DMS153 treated with DMSO at 0.1 percent for 48 hours (cell line): Measurements from ENCODE around the gene WDR4.
"Not testable (repeated sequence)": the region's sequence is repeated elsewhere in the genome, so short reads cannot be mapped to it uniquely, and the experiment has no call there.

Experiments
- DNase-seq: peaks from one replicate; lab custom pipeline; 2025; ENCODE audit not compliant: unreplicated experiment; lab: John Stamatoyannopoulos, UW

The WDR4 gene

DNA sequence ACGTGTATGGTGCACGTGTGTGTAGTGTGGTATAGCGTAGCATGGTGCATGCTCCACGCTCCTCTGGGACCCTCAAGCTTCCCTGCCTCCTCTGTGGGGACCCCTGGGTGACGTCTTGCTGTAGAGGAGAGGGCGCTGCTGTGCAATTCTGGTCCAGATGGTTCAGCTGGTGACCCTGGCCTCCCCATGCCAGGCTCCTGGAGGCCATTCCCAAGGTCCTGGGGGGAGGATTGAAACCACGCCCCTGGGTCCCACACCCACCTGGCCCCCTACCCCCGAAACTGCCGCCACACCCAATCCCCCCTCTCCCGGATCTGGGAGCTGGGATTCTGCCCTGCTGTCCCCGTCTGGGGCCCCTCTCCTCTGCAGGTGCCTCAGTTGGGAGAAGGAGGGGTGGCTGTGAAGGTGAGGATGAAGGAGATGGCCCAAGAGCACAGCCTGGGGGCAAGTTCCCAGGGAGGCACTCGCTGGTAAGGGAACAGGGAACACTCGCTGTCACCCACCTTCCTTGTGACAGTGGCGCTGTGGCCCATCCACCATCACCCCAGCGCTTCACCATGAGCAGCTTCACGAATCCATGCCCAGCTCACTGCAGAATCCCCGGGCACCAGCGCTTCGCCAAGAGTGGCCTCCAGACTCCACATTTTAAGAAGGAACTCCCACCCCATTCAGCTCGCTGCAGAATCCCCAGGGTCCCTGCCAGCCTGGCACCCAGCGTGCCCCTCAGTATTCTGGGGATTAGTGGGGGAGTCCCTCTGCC, 38.0 kb downstream of the WDR4 start:
- DNase-seq, result no peak

DNA sequence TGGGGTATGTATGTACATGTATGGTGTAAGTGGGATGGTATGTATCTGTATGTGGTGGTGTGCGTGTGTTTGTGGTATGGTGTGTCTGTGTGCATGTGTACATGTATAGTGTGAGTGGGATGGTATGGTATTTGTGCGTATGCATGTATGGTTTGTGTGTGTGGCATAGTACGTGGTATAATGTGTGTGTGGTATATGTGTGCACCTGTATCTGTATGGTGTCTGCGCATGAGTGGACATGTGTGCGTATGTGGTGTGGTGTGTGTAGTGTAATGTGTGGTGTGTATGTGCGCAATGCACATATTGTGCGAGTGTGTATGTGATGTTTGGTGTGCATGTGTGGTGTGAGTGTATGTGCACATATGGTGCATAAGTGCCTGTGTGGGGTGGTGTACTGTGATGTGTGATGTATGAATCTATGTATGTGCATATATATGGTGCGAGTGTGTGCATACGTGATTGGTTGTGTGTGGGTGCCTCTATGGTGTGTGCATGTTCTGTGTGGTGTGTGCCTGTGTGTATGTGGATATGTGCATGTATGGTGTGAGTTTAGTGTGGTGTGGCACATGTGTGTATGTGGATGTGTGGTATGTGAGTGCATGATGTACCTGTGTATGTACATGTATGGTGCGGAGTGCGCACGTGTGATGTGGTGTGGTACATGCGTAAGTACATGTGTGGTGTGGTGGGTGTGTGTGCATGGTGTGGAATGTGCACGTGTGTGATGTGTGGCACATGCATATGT, 38.8 kb downstream of the WDR4 start:
- no peak for DNase-seq

DNA sequence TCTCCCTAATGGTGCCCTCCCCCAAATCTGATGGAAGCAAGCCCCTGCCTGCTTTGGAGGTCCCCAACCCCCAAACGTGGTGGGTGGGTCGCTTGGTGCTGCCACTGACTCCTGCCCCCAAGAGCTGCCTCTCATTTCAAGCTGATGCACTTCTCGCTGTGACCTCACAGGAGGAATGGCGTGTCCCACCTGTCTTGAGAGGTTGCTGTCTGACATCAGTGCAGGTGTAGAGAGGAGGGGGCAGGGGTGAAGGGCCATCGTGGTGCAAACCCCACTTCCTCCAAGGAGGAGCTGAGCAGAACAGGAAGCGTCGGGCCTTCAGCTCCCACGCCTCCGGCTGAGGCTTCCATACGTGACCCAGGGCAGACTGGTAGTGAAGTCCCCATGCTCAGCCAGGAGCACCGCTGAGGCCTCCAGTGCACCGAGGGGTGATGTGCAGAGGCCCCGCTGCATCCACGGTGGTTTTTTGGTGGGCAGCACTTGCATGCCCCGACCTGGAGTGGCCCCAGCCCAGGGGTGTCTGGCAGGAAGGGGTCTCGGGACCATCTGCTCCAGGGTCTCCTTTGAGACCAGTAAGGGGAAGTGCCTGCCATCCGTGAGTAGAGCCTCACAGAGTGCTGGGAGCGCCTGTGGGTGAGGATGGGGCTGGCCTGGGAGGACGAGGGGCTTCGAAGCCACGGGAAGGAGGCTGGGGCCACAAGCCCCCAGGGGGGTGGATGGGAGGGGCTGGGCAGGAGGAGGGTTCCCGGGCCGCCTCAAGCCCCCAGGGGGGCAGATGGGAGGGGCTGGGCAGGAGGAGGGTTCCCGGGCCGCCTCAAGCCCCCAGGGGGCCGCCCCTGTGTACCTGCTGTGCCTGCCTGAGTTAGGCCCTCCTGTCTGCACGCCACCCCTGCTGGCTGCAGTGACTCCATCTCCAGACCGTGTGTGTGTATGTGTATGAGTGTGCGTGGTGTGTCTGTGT, 39.8 kb downstream of the WDR4 start:
- DNase-seq, result no peak

DNA sequence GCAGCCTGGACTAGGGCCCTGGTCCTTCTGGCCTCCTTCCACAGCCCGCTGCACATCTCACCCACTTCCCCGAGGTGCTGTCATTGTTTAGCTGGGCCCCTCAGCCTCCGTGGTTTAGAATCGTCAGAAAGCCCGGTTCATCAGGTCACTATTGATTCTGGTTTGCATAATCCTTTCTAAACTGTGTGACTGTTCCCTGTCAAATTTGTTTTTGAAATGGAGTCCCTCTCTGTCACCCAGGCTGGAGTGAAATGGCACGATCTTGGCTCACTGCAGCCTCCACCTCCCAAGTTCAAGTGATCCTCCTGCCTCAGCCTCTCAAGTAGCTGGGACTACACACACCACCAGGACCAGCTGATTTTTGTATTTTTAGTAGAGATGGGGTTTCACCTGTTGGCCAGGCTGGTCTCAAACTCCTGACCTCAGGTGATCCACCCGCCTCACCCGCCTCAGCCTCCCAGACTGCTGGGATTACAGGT, 41.1 kb downstream of the WDR4 start:
- DNase-seq, result not testable (repeated sequence)

DNA sequence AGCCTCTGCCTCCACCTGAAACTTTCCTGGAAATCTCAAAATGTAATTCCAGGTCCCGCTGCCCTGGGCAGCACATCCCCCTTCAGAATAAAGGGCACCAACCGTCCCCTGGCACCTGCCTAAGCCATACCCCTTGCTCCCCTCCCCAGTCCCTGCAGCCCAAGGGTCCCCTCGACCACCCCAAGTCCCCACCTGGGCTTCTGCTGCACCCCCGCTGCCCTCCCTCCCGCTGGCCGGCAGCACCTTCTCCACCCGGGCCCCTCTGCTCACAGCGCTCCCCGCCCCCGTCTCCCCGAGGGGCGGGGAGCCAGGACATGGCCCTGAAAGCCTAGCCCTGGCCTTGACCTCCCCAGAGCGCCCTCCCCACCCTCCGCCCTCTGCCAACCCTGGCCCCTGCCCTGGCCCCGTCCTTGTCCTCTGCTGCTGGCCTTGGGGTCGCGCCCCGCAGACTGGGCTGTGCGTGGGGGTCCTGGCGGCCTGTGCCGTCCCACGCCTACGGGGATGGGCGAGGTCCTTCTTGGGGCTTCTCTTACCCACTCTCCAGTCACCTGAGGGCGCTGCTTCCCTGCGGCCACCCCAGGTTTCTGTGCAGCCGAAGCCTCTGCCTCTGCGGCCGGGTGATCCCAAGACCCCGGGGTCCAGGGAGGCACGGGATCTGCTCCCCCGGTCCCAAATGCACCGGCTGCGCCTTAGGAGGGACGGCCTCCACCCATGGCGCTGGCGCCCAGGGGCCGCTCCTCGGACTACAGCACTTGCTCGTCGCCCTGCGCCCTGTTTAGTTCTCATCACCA, 41.7 kb downstream of the WDR4 start:
- no peak for DNase-seq

DNA sequence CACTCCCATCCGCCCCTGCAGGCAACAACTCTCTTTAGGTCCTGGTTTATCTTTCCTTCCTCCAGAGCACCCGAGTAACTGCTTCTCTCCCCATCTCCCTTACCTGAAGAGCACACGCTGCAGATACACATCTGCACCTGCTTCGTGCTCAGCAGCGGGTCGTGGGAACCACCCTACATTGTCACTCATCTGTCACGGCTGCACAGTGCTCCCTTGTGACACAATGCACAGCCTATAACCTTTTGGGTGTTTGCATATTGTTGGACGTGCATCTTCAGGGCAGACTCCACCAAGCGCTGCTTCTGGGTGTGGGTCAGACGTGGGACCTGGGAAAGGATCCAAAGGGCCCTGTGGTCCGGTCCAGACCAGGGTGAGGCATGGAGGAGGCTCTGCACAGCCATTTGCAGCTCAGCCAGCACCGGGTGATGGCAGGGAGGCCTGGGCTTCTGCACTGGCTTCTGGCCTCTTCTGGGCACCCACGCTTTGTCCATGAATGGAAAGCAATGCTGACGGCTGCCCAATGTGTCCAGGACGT, 42.5 kb downstream of the WDR4 start:
- DNase-seq, result no peak

DNA sequence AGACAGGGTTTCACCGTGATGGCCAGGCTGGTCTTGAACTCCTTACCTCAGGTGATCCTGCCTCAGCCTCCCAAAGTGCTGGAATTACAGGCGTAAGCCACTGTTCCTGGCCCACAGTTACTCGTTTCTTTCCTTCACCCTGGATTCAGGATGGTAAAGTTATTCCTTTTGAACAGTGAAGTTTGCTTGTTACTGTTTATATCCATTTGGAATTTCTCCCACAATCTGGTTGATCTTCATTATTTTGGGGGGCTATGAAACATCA, 43.0 kb downstream of the WDR4 start:
- no peak for DNase-seq

DNA sequence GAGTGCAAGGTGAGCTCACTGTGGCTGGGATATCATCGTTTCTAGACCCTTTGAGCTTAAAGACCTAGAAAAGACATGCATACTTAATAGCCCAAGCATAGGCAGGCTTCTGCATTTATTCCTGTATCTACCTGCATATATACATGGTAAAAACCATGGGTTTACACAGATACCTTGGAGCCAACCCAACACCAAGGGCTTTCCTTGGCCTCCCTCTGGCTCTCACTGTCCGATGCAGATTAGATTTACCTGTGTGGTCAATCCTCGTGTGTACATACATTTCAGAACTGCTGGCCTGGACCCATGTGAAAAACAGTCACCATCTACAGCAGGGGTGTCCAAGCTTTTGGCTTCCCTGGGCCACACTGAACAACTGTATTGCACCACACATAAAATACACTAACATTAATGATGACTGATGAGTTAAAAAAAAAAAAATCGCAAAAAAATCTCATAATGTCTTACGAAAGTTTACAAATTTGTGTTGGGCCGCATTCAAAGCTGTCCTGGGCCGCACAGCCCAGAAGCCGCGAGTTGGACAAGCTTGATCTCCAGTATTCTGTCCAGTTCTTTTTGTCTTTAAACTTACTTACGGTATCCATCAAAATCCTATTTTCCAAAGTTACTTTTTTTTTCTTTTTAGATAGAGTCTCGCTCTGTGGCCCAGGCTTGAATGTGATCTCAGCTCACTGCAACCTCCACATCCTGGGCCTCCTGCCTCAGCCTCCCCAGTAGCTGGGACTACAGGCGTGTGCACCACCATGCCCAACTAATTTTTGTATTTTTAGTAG, 43.5 kb downstream of the WDR4 start:
- DNase-seq, result no peak

DNA sequence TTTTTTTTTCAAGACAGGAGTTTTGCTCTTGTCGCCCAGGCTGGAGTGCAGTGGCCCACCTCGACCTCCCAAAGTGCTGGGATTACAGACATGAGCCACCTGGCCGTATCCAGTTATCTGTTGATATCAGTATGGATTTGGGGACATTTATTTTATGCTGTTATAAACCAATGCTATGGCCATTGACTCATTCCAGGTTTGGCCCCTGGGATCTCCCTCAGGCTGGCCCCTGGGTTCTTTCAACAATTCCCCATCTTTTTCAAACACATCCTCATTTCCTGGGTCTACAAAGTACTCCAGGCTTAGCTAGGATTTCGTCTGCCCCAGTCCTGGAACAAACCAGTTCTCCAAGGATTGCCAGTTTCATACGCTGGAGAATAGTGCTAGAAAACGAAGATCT, 44.1 kb downstream of the WDR4 start:
- no peak for DNase-seq

DNA sequence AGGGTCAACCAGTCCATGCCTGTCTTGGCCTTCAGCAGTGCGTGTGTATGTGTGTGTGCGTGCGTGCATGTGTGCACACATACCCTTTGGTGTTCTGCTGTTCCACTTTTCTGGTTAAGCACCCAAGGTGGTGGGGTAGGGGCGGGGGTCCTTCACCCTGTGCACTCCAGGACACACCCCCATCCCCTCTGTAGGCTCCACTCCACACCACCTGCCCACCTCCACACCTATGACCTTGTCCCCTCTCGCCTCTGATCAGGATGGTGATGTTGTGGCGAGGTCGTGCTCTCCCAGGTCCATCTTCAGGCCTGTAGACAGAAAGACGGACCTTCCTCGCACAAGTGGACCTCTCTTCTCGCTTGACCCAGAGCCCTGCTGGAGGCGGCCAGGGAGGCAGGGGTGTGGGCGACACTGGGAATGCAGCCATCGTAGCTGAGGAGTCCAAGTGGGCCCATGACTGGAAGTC, 44.6 kb downstream of the WDR4 start:
- DNase-seq, result no peak

DNA sequence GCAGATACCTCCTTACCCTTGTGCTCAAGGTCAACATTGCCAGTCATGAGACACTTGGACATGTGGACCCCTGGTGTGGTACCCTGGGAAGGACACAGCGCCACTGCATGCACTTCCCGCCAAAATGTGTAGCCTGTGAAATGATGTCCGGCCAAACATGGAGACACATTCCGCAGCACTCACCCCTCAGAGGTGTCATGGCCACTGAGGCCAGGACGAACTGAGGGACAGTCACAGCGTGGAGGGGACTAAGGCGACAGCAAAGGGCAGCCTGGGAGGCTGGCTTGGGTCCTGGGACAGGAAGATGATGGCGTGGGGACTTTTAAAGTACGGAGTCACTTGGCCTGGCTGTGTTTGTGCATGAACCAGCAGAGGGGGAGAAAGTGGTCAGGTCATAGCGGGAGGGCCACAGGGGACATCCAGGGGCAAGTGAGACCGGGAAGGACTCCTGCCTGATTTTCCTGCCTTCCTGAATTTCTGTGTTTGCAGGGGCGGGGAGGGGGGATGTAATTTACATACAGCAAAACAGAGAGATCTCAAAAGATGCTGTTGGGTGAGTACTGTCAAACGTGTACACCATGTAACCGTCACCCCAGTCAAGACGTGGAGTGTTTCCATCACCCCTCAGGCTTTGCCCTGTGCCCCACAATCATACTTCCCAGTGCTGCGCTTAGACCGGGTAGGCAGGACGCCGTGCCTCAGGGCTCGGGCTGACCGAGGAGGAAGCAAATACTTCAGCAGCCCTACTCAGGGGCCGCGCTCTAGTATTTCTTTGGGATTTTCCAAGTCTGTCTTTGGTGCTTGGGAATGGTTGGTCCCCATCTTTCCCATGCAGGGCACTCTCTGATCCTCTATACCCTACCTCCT, 45.2 kb downstream of the WDR4 start:
- DNase-seq, result no peak

DNA sequence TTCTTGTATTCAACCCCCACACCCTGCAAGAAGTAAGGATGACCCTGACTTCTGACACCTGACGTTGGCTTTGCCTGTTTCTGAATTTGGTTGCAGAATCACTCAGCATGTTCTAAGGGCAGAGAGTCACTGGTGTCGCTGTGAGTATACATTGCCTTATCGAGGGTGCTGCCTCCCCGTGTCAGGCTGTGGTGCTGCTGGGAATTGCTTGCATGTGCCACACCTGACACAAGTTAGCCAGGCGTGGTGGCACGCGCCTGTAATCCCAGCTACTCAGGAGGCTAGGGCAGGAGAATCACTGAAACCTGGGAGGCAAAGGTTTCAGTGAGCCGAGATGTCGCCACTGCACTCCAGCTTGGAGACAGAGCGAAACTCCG, 45.9 kb downstream of the WDR4 start:
- no peak for DNase-seq

DNA sequence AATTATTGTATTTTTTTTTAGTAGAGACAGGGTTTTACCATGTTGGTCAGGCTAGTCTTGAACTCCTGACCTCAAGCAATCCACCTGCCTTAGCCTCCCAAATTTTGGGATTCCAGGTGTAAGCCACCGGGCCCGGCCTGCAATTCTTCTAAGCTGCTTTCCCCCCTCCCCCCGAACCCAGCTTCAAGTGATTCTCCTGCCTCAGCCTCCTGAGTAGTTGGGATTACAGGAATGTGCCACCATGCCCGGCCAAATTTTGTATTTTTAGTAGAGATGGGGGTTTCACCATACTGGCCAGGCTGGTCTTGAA, 47.1 kb downstream of the WDR4 start:
- not testable (repeated sequence) for DNase-seq

DNA sequence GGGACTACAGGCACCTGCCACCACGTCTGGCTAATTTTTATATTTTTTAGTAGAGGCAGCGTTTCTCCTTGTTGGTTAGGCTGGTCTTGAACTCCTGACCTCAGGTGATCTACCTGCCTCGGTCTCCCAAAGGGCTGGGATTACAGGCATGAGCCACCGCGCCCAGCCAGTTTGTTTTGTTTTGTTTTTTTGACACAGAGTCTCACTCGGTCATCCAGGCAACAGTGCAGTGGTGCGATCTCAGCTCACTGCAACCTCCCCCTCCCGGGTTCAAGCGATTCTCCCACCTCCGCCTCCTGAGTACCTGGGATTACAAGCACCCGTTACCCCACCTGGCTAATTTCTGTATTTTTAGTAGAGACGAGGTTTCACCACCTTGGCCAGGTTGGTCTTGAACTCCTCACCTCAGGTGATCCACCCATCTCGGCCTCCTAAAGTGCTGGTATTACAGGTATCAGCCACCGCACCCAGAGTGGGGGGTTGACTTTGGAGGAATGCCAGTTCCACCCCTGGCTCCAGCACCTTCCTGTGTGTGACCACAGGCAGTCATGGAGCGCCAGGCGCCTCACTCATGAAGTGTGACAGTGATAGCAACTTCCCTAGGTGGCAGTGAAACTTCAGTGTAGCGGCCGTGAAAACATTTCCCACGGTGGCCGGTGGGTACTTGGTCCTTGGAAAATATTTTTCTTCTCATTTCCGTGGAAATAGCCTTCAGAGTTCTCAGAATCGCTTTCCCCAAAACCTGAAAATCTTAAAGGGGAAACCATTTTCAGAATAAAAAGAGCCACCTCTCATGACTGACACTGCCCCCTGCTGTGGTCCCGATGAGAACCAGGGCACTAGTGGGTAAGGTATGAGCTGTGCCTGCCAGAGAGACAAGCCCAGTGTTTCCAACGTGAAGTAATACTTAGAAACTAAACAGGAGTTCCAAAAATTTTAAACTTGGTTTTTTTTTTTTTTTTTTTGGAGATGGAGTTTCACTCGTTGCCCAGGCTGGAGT, 48.6 kb downstream of the WDR4 start:
- no peak for DNase-seq

DNA sequence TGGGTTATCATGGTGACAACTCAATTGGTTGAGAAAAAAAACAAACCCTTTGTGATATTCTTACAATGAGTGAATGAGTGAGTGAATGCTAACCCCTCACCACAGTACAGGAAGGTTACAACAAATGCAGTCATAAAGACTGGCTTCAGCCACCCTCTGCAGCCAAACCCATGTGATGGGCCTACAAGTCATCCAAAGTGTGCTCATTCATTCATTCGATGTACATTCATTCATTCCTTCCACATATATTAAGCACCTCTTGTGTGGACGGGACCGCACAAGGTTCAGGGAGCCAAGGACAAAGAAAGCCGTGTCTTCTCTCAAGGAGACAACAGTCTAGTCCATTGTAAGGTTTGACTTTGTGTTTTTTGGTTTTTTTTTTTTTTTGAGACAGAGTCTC, 49.4 kb downstream of the WDR4 start:
- DNase-seq, result no peak

DNA sequence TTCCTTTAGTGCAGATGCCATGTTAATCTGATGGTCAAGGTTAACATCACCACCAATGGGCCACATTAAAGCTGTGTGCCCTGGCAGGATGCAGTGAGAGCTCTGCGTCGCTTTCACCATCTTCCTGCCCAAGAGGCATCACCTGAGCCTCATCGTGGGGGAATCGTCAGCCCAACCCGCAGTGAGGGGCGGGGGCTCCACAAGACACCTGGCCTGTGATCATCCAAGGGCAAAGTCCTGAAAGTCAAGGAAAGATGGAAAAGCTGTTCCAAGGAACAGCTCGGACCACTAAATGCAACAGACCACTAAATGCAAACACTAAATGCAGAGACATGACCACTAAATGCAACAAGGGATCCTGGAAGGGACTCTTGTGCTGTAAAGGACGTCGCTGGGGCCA, 49.9 kb downstream of the WDR4 start:
- no peak for DNase-seq

DNA sequence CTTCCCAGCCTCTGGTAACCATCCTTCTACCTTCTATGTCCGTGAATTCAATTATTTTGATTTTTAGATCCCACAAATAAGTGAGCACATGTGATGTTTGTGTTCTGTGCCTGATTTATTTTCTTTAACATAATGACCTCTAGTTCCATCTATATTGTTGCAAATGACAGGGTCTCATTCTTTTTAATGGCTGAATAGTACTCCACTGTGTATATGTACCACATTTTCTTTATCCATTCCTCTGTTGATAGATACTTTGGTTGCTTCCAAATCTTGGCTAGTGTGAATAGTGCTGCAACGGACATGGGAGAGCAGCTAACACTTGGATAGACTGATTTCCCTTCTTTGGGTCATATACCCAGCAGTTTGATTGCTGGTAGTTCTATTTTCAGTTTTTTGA, 51.8 kb downstream of the WDR4 start:
- no peak for DNase-seq
